Neural progenitor cell (in vitro differentiated cells): ENCODE measurements around the gene STAMBPL1.

Source experiments
- EZH2phosphoT487 ChIP-seq: fragments of 200-600 bp; sonication (generic); IDR thresholded peaks from 2 replicates; pipeline ENCODE4 v1.6.1; 2017; ENCODE audit warnings: antibody characterized with exemption
- TF ChIP-seq, protein P1 (sequence below): fragments of 200-600 bp; sonication (generic); IDR thresholded peaks from 2 replicates; pipeline ENCODE4 v1.5.1; 2017; ENCODE audit warnings: antibody characterized with exemption, mild to moderate bottlenecking

DNA sequence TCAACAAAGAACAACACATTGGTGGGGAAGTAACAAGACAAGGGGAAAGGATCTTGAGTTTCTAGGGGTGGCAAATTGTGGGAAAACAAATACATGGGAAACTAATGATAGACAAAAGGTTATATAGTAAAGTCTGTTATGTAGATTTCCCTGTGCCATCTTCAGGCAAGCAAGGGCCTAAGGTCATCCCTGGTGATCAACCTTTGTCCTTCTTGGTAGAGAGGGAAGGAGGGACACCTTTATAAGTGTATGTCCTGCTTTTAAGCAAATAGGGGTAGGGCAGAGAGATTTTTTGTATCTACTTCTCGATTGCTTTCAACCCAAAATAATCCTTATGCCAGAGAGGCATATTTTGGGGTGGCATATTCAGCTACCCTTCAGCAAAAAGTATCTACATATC, 84.3 kb downstream of the STAMBPL1 start:
- TF ChIP-seq, protein P1, sequence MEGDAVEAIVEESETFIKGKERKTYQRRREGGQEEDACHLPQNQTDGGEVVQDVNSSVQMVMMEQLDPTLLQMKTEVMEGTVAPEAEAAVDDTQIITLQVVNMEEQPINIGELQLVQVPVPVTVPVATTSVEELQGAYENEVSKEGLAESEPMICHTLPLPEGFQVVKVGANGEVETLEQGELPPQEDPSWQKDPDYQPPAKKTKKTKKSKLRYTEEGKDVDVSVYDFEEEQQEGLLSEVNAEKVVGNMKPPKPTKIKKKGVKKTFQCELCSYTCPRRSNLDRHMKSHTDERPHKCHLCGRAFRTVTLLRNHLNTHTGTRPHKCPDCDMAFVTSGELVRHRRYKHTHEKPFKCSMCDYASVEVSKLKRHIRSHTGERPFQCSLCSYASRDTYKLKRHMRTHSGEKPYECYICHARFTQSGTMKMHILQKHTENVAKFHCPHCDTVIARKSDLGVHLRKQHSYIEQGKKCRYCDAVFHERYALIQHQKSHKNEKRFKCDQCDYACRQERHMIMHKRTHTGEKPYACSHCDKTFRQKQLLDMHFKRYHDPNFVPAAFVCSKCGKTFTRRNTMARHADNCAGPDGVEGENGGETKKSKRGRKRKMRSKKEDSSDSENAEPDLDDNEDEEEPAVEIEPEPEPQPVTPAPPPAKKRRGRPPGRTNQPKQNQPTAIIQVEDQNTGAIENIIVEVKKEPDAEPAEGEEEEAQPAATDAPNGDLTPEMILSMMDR, result no peak
- no peak for TF ChIP-seq EZH2phosphoT487
